Activated T-helper 1 cell treated with Interleukin-2 at 50 U/mL for 16 hours (primary cell): ENCODE data around the gene EMILIN2.
"Not testable (repeated sequence)": the region's sequence is repeated elsewhere in the genome, so short reads cannot be mapped to it uniquely, and the experiment has no call there.

Experiments used
- DNase-seq: peaks from one replicate; pipeline ENCODE4 v3.0.0-alpha.2; 2020; ENCODE audit warnings: low read depth

Gene EMILIN2

DNA sequence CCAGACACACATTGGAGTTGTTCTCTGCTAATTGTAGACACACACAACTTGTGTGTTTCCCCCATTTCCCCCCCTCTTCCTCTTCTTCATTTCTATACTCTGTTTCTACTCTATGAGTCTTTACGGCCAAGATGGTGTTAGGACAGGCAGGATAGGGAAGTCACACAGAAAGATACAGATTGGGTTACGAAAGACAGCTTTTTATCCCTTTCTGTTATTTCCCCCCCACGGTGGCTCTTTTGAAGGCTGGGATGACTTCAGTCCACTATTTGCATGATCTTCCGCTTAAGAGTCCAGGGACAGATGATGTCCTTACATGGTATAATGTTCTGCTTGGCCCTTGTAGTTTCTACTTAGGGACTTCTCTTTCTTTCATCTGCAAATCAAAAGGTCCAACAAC lies 1.6 kb upstream of the EMILIN2 start:
- no peak for DNase-seq

DNA sequence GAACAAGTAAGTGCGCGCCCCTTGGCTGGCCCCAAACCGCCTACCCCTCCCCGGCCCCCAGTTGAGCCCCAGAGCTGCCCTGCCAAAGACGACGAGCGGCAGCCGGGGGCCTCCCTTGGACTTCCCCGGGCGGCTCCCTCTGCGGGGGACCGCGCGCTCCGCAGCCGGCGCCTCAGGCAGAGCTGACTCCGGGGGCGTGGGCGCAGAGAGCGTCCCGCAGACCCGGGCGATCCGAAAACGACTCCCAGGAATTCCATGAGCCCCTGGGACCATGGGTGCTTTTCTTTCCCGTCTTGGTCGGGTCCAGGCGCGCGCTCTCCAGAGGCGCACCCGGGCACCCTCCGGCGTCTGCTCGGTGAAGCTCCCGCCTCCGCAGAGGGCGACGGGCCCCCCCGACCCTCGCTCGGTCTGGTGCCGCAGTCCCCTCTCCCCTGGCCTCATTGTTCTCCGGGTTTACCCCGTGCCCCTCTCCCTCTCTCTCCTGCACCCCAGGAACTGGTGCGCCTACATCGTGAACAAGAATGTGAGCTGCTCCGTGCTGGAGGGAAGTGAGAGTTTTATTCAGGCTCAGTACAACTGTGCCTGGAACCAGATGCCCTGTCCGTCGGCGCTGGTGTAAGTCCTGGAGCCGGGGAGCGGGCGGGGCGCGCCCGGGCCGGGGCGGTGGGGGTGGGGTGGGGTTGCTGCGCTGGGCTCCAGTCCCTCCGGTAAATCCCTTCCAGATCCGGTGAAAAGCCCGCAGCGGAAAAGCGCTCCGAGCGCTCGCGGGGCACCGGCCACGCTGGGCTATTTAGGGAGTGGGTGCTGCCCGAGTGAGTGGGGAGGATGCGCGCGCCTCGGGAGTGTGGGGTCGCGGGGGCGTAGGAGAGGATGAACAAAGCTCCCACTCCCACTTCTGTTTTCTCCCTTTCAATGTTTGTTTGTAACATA lies 776 bp downstream of the EMILIN2 start:
- DNase-seq: no peak

DNA sequence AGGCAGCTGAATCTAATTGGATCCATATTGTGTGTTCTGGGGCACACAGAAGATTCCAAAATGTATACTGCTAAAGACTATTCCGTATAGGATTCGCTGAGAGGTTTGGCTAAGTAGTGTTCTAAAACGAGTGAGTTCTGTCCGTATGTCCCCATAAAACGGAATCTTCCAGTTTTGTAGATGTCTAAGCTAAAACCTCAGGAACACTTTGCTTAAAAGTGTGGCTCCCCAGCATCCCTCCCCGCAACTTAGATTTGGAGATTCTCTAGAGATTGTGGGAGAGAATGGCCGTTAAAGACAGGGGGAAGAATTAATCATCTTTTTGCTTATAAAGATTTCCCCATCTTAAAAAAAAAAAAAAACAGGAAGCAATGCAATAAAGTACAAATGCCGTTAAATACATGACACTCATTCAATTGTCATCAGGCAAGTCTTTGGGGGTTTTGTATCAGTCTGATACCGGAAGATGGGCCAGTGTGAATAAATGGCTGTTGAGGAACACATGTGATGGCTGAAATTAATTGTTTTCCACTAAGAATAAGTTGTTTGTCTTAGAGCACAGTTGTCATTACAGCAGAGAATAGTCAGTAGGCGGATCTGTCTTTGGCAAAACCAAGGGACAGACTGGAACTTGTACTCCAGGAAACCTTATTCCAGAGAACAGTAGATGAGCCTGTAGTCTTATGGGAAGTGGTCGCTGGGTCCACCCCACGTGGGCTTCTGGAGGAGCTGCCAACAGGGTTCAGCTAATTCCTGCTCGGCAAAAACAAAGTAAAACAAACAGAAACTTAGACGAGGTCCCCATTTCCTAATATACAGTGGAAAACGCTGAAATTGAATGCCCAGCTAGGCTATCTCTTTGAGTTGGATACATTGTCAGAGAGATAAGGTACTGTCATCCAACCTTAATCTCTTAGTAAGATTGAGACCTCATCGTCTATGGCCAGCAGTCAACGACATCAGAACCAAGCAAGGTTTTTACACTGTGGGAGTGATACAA lies 1.7 kb downstream of the EMILIN2 start:
- DNase-seq: no peak

DNA sequence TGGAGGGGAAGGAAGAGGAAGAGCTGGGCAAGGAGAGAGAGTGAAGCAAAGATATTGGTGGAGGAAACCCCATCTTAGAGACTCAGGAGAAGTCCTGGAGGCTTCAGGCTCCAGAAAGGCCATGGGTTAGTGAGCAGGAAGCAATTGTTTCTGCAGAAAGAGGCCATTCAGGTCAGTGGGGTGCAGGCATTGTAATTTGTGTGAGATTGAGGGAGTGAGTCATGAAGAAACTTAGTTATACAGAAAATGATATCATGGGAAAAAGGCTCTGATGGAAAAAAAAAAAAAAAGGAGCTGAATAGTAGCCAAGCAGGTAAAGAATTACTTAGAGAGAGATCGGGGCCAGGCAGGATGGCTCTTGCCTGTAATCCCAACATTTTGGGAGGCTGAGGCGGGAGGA lies 4.0 kb downstream of the EMILIN2 start:
- DNase-seq: no peak

- DNase-seq: no peak
Measured at GRCh38 chr18:2851771-2852170, 5.0 kb downstream of the EMILIN2 start.

DNA sequence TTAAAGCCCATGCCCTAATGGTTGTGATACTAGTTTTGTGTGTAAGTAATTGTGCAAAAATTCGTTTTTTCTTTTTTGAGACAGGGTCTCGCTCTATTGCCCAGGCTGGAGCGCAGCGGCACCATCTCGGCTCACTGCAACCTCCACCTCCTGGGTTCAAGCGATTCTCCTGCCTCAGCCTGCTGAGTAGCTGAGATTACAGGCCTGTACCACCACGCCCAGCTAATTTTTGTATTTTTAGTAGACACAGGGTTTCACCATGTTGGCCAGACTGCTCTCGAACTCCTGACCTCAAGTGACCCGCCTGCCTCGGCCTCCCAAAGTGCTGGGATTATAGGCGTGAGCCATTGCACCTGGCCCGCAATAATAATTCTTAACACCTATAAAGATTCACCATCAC lies 5.7 kb downstream of the EMILIN2 start:
- DNase-seq: not testable (repeated sequence)

GRCh38 chr18:2853173-2853925 lies 6.5 kb downstream of the EMILIN2 start:
- no peak for DNase-seq

GRCh38 chr18:2853926-2854664 lies 7.3 kb downstream of the EMILIN2 start:
- no peak for DNase-seq

DNA sequence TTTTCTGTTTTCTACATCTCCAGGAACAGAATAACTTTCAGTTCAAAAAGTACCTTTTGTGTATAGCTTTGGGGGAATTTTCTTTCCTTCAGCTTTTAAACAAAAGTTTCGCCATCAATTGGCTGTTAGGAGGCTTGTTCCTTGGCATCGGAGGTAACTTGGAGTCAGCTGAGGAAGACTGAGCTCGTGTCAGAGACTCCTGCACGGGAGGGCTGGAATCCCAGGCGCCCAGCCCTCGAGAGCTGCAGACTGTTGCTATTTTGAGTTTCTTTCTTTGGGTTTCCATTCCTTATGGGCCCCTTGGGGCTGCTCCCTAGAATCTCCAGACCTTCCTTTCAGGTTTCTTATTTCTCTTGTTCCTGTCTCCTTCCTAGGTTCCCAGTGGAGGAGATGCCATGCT lies 8.1 kb downstream of the EMILIN2 start:
- DNase-seq: no peak

- DNase-seq: no peak
Measured at GRCh38 chr18:2855560-2856350, 8.9 kb downstream of the EMILIN2 start.

DNA sequence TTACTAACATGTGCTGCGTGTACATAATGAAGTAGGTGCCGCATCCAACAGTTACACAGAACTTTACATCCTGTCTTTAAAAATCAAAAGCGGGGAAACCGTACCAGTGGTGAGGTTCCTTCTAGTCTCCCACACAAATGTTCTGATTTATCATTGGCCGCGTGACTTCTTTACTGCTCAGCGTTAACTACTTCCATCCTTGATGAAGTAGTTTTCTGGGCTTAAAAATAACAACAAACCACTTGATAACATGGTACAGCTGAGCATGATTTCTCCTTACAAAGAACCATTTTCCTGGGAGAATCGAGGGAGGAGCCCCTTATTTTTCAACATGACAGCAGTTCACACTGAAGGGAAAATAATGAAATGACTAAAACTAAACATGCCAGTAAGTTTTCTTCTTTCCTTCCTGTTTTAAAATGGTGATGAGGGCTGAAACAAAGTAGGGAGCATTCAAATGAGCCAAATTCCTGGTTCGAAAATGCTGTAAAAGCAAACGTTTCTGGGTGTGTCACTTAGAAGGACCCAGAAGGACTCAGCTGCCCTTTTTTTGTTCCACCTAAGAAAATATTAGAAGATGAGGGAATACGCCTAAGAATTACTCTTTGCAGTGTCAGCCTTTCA lies 9.9 kb downstream of the EMILIN2 start:
- DNase-seq: no peak

- DNase-seq: no peak
Measured at GRCh38 chr18:2857491-2858131, 10.8 kb downstream of the EMILIN2 start.

- DNase-seq: not testable (repeated sequence)
Measured at GRCh38 chr18:2860397-2860796, 13.6 kb downstream of the EMILIN2 start.

DNA sequence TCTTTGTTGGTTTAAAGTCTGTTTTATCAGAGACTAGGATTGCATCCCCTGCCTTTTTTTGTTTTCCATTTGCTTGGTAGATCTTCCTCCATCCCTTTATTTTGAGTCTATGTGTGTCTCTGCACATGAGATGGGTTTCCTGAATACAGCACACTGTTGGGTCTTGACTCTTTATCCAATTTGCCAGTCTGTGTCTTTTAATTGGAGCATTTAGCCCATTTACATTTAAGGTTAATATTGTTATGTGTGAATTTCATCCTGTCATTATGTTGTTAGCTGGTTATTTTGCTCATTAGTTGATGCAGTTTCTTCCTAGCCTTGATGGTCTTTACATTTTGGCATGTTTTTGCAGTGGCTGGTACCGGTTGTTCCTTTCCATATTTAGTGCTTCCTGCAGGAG lies 17.2 kb downstream of the EMILIN2 start:
- not testable (repeated sequence) for DNase-seq

GRCh38 chr18:2866465-2866864 lies 19.7 kb downstream of the EMILIN2 start:
- DNase-seq: not testable (repeated sequence)

GRCh38 chr18:2869207-2869606 lies 22.4 kb downstream of the EMILIN2 start:
- no peak for DNase-seq

DNA sequence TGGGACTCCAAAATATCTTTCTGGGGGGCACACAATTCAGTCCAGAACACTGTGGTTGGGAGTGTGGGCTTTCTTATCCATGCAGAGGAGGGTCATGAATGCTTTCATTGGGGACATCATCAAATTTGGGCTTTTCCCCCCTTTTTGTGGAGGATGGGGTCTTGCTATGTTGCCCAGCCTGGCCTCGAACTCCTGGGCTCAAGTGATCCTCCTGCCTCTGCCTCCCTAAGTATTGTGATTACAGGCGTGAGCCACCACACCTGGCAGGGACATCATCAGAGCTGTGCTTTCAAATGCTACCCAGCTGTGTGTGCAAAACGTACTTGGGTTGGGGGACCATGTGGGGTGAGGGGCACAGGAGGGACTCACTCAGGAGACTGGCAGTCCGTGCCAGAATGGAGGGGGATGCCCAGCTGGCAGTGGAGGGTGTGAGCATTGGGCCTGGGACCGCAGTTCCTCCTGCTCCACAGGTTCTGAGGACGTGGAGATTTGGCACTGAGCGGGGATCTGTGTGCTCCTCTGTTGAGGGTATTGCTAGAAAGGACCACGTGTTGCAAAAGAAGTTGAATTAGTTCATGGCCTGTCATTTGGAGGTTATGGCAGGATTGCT lies 24.4 kb downstream of the EMILIN2 start:
- DNase-seq: no peak

DNA sequence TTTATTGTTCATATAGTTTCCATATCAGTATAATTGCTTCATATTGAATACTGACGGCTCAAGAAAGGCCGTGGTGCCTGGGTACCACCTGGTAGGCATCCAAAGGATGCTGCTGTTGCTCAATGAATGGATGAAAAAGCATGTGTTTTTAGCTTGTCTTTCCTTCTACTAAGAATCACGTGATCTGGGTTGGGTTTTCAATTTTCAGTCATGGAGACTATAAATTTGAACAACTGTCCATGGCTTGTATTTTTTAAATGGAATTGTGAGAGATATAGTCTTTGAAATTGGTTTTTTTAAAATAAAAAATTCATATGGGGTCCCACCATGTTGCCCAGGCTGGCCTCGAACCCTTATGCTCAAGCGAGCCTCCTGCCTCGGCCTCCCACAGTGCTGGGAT lies 25.3 kb downstream of the EMILIN2 start:
- DNase-seq: no peak

DNA sequence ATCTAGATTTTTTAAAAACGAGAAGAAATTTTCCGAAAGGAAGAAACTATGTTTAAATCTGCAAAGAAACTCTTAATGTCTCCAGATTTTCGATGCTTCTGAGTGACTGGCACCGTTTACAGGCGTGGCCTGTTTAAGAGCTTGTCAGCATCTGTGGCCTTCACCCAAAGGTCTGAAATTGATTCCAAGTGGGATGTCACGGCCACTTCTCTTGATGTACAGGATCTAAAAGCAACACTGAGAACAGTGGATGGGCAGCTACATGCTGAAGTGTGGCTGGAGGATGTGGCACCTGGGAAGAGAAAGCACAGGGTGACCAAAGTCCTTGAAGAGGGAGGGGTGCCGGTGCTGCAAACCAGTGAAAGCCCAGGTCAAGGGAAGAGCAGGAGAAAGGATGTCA lies 28.0 kb downstream of the EMILIN2 start:
- DNase-seq: no peak
